Inflammatory macrophage treated with lipopolysaccharide for 1 hour (primary cell): ENCODE data around the gene CALCR.
"Not testable (repeated sequence)": the region's sequence is repeated elsewhere in the genome, so short reads cannot be mapped to it uniquely, and the experiment has no call there.

Experiments used
- DNase-seq, 2 donors: peaks; one replicate each; pipeline ENCODE4 v3.0.0-alpha.2; 2020 to 2022

The CALCR gene

DNA sequence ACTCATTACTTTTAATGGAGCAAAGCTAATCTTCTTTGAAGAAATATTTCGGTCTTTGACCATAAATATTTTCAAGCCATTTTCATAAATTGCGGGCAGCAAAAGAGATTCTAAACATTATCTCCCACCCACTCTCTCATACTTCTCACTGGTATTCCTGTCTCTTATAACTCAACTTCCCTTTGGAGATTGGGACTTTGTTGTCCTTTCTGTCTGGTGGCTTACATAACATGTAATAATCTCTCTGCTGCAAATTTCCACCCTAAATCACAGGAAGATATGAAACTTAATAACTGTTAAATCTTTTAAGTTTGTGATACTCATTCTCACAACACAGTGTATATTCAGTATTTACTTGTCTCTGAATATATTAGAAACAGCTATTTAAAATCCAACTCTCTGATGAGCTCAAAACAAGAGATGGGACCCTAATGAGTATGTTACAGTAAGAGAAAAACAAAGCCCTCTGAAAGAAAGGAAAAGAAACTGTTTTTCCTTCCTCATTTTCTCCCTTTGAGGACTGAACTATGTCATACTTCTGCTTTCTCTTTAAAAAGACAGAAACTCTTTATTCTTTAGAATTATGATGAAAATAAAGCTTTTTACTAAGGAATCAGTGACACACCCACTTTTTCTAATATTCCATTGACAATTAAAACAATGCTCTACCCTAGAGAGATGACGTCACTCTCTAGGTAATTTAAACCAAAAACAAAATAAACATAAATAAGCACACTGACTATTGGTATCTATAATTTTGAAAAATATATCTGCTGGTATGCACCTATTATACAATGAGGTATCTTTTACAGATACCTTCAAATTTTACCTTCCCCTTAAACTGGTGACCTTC, 14.7 kb downstream of the CALCR start:
- peak; percentile 45 to 55 for DNase-seq

DNA sequence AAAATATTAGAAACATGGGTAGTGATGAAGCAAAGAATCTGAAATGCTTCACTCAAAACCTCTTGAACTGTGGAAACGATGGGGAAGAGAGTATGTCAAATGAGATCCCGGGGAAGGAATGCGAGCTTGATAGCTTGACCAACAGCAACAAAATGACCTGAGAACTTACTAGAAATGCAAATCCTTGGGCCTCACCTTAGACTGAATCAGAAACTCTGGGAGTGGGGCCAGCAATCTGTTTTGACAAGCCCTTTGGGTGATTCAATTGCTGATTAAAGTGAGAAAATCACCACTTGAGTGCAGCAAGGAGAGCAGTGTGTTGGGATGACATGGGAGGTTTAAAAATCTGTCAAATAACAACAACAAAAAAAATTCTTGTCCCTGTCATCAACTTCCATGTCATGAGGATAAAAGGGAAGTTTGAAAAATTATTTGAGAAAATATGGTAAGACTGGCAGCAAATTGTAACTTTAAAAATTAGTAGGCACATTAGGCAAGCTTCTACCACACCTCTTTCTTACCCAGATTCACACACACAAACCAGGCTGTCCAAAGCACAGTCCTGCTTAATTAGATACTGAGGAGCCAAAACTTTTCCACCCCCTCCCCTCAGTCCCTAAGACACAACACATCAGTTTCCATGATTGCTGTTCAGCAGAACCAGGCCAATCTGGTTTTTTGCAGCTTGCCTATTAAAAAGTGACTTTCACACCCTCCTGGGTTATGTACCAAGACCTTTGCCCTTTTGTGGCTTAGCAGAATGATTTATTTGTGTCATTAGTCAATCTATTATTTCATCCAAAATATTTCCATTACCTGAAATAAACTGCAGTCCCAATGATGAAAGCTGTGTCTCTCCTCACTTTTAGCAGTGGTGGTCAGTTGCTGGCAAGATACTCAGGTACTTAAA, 15.6 kb downstream of the CALCR start:
- DNase-seq = peak; percentile 5 to 18

DNA sequence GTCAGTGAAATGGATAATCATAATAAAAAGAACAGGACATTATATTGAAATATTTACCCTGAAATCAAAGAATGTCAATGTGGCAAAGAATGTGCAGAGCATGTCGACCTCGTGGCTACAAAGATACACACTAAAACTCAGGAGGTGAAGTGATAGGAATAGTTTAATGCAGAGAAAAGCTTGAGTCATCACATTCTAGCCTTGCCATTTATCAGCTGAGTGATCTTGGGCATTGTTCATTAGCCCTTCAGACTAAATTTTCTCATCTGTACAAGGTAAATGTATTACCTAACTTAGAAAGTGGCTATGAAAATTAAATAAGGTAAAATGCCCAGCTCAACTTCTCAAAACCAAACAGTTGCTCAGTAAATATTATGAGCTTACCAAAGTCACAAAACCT, 22.6 kb downstream of the CALCR start:
- DNase-seq = no peak

DNA sequence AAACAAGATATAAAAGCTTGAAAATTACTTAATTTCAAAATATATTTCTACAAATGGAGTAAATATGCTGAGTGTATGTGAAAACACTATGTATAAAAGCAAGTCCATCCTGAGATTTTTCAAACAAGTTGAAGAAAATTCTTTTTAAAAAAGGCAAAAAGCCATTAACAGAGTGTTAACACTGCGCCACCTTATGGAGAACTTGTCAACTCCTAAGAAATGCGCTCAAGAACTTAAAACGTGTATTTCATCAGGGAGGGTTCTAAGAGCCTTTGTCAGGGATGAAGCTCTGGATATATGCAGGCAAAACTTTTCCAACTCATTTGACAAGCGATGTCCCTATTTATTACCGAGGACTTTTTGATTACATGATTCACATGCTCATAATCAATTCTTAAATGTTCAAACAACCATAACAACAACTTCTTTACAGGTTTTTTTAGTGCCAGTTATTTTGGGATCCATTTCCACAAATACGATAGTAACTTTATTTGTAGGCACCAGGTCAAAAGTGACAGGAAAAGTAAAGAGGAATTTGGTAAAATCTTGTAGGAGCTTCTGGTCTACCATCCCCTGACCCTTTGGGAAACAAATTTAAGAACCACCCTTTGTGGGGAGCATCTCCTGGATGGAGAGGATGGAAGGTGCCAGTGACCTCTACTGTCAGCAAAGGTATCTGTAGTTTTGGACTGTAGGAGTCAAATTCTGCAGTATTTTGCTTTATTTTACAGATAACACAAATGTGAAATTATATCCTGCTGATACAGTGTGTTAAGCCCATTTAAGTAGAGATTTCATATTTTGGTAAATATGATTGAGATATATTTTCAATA, 23.2 kb downstream of the CALCR start:
- peak; percentile 21 to 53 for DNase-seq

DNA sequence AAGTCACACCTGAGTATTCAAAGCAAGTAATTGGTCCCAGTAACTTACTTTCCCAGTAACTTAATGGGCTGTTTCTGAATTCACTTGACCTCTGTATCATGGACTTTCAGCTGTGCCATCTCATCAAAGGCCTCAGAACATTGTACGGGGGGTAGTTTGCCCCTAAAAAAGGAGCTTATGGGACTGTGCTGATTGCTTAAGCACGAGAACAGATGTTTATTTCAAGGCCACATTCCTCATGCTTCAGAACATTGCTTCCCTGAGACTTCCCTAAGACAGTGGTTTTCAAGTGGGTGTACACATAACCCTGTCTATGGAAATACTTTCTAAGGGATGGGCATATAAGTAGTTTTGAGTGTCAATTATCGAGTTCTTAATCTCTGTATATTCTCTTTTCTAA, 26.8 kb downstream of the CALCR start:
- no peak for DNase-seq

DNA sequence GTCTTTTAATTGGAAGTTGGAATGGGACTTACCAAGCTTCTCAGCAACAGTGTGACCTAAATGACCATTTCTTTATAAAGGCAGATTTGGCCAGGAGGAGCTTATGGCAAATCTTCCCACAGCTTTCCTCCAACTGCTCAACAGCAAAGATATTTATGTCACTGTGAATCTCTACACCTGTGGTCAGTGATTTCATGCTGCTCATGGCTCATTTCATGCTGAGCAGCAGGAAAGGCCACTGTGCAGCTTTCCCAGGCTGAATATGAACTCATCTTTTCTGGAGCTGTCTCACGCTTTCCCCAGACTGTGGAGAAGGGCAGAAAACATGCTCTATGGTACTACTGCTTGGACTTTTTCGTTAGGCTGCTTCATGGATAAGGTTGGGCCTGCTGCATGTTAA, 29.8 kb downstream of the CALCR start:
- no peak for DNase-seq

DNA sequence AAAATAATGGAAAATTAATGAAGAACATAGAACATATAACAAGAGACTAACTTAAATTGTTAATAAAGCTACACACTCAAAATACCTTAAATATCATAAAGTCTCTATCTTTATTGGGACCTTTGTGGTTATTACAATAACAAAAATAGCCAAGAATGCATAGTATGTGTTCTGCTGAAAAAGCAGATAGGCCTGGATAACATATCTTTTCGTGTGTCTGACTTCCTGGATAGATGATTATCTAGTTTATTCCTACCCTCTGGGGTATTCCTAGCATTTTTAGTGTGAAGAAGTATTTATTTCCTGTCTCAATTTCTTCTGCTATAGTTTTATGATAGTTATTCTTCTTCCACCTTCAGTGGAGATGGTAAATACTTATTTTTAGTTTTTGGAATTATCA, 36.5 kb downstream of the CALCR start:
- DNase-seq = no peak

DNA sequence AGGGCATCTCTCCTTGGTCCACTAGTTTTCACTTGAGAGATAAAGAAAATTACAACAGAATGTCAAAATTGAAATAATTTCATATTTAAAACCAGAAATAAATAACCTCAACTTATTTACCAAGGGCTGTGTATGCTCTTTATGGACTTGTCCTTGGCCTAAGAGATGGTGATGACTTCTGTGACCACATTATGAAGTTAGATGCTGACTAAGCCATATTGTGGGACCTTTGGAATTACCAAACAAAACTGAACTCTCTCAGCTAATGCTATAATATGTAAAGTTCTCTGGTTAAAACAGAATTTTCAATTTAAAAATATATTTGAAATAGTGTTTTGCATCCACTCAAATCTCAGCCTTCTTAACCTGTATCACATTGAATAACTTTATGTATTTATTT, 38.9 kb downstream of the CALCR start:
- DNase-seq = no peak

DNA sequence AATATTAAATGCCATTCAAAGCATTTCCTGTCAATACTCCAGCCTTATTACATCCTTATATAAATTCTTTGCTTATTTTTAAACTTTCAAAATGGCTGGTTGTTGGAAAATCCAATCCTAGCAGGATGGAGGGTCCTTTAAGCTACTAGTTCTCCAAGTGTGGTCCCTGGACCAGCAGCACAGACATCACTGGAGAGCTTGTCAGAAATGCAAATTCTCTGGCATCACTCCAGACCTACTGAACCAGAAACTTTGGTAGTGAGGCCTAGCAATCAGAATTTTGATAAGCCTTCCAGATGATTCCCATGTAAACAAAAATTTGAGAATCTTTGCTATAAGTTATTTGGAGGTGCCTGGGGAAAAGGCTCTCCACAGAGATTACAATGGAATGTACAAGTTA, 43.8 kb downstream of the CALCR start:
- no peak for DNase-seq

DNA sequence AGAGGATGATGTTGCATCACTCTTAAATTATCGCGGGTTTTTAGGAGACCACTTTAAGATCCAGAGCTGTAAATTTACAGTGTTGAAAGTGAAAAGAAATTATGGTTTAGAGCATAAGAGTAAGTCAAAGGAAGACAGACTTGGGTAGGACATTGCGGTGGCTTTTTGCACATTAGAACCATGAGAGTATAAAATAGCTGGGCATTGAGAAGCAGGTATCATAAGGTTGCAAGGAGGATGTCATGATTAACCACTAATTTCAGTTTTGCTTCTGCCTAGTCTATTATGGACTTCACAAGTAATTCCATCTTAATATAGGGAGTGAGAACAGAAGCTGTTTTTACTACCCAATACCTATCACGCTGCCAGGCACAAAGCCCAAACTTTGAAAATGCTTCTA, 57.7 kb downstream of the CALCR start:
- no peak for DNase-seq

DNA sequence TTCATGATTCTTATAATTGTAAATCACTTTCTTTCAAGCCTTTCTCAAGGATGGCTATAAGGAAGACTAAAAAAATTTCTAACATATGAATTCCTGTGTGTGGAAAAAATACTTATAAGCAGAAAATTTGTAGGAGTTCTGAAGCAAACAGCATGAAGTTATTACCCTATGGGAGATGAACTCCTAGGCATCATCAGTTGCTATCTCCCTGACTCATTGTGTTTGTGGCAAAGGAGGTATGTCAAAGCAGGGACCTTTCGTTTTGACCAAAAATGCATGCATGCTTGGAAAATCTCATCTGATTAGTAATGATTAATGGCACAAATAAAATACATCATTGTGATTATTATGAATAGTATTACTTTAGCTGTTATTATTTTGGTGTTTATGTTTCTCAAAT, 59.4 kb downstream of the CALCR start:
- DNase-seq = no peak

DNA sequence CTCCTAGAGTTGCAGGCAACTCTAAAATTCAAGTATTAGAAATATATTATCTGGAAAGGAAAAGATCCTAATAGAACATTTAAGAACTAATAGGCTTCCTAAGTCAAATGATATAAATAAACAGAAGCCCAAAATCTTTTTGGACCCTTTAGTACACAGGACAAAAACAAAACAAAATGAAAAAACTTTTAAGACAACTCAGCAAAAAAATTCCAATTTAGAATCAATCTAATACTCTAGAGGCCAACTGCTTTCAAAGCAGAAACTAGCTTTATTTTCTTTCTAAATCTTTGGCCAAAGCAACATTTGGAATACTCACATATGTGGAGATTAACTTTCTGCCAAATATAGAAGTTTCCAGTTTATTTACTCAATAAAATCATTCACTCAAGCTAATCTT, 65.2 kb downstream of the CALCR start:
- no peak for DNase-seq

DNA sequence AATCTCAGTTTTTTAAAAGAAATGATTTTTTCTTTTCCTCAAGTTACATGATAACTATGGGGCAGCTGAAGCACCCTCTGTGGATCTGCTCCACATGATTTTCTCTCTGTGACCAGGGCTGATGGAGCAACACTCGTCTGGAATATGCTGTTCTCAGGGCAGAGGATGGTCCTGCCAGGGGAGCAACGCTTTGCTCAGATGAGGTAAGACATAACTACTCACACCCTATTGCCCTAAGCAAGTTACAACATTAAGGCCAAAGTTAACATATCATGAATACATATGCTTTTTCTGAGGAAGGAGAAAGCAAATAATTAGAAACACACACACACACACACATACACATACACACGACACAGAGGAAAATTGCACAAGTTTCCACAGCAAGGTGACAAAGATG, 71.4 kb downstream of the CALCR start:
- no peak for DNase-seq

DNA sequence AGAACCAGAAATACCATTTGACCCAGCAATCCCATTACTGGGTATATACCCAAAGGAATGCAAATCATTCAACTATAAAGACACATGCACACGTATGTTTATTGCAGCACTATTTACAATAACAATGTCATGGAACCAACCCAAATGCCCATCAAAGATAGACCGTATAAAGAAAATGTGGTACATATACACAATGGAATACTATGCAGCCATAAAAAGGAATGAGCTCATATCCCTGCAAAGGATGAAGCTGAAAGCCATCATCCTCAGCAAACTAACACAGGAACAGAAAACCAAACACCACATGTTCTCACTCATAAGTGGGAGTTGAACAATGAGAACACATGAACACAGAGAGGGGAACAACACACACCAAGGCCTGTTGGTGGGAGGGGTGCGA, 82.7 kb downstream of the CALCR start:
- DNase-seq = not testable (repeated sequence)

DNA sequence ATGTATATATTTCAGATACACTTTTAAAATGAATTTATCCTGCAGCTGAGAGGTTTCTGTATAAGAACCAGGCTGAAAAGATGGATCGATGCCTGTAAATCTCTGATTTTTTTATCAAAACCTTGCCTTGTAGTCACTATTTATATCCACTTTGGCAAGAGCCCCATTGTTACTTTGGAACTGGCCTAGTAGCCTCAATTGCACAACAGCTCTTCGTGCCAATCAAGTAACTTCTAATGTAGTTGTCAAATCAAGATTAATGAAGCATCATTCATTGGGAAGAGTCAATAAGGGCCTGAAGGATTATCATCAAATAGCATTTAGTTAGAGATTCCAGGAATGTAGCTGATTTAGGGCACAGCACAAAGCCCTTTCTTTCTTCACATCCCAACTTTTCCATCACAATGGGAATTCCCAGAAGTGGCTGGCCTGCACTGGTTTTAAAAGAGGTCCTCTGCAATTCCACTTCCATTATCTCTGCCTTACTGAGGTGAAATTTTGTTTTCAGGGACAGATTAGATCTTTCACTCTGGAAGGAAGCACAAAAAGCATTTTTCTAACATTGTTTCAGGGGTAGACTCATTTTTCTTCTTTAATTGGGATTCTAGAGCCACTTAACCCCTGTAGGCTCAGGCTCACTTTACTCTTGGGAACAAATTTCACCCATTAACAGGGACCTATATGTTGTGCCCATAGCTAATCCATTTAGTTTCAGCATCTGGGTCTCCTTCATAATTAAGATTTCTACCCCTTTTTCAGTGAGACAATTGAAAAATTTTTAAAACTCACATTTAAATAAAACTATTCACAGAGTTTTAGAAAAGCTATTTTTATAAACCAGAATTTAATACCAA, 97.8 kb downstream of the CALCR start:
- DNase-seq = no peak

DNA sequence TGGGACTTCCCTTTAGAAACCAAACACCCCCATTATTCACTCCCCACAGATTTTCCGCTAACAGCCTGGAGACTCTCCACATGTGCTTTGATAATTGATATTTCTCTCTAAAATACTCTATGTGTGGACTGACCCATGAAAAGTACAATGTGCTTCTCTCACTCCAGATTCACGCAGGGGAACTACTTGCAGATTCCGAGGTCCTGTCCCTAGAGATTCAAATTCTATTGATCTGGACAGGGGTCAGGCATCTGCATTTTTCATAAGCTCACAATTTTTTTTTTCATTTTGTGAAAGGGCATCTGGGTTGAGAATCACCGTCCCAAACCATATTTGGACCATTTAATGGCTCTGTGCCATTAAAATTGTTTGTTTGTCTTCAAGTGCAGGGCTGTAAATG, 98.7 kb downstream of the CALCR start:
- no peak for DNase-seq

DNA sequence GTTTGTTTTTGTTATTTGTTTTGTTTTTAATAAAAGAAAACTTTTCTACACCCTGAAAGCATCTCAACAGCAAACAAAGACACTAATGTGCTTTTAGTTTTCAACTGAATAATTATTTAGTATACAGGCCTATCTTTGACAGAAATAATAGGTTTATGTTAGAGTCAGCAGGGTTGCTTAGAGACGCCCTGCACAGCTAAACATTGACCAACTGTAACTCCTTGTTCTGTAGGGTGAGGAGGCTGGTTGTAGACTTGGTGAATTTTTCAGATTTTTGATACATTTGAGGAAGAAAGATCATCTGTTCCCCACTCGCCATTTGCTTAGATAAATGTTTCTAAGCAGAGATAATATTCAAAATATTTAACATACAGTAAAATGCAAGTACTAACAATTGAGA, 103.1 kb downstream of the CALCR start:
- DNase-seq = no peak

DNA sequence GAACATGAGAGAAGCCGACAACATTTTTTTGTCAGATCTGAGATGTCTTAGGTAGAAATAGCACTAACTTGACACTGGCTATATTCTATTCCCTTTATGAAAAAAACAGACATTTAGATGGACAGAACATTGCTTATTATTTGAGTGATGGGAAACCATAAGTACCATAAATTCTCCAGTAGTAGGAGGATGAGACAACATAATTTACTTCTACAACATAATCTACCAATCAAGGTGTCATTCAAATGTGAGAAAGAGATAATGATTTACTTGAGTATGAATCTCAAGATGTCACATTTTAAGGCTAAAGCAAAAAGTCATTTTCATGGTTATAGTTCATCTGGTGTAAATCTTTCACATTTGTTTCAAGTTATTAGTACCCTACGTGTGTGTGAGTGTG, 110.8 kb downstream of the CALCR start:
- no peak for DNase-seq

DNA sequence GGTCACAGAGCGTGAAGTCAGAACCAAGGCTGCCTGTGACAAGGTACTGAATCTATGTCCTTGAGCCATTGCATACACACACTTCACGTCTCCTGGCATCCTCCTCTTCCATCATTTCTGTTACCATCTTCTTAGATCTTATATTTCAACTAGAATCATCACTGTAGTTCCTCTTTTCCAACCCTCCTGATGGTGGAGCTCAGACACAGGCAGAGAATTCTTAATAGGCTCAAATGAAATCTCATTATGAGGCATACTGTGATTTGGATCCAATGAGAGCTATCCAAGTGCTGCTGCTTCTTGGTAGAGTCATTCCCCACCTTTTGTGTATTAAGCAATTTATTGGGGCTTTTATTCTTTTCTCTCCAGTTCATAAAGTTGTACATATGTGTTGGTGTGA, 113.2 kb downstream of the CALCR start:
- DNase-seq = peak in 1 of 2 donors; percentile 14

DNA sequence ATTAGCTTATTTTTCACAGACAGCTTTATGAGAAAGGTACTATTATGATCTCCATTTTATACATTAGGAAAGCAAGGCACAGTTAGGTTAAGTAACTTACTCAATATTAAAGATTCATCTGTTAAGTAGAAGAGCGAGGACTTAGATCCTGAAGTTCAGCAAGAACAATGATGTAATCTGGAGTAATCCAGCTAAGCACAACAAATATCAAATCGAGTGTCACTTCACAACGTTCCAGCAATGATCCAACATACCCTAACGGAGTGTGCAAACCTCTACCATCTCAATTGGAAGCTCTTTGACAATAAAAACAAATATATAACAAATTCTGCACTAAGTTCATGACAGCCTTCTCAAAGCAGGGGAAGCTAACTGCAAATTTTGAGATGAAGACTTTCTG, 121.3 kb downstream of the CALCR start:
- no peak for DNase-seq

DNA sequence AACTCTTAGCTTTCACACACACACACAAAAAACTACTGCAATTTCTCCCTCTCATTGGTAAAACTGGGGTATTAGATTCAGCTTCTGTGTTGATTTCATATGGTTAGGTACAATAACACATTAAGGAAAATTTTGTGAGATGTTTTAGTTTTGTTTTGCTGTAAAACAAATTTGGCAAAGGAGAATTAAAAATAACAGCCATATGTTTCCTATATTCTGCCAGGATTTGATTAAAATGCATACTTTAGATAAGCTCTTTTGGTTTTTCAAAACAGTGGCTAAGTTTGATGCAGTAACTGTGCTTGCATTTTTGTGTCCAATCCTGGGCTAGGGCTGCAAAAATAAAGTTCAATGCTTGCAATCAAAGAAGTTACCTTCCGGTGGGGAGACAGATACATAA, 126.3 kb downstream of the CALCR start:
- no peak for DNase-seq

DNA sequence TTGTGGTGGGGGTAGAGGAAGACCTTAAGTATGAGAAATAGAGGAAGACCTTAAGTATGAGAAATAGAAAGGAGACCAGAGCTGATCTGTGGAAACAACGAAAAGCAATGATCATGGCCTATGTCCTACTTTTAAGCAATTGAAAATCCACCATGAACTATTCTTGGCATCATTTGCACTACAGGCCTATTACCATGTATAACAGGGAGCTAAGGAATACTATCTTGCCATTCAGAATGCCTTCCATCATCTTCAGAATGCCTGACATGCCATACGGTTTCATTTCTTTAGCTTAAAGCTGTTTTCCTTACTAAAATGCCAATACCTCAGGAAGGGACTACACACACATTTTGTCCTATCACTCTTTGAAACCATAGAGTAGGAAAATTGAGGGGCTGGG, 127.0 kb downstream of the CALCR start:
- DNase-seq = no peak
